ENCODE results near the gene GPR107. TPM values are rescaled to one million over a fixed set of nuclear protein-coding genes. Genes with fewer than 3 reads are reported as not detected.

GPR107 gene
- total RNA-seq, 2 experiments from 2014 or later: 10.4 to 24.3 TPM

- H3K27ac ChIP-seq (ENCODE audit: low read depth, low read length, poor library complexity, severe bottlenecking): no peak overlapping the region
- intact Hi-C loops (cut with micrococcal nuclease; ENCODE audit: unreplicated experiment): no loop called here
- ChIA-PET POLR2A (no interaction called here), CTCF (ENCODE audit: unreplicated experiment) (no interaction called here)
- no peak overlapping the region for H3K4me2 ChIP-seq (ENCODE audit: low read length)
- H3K4me1 ChIP-seq (ENCODE audit: insufficient read depth, low read length, poor library complexity, severe bottlenecking): no peaks in the 10 kb centered on the region
- no peak for DNase-seq (ENCODE audit: low spot score)
- H3K36me3 ChIP-seq (ENCODE audit: insufficient read depth, low read length): no peaks in the 10 kb centered on the region
- no peaks in the 10 kb centered on the region for H3K9me2 ChIP-seq (ENCODE audit: insufficient read depth, low read length)
- no peaks in the 10 kb centered on the region for H3K9me3 ChIP-seq (ENCODE audit: low read length)
- H4K20me1 ChIP-seq (ENCODE audit: insufficient read depth, low read length): no peaks in the 10 kb centered on the region
- no peak for TF ChIP-seq CTCF (conservative IDR thresholded peaks at IDR 0.05; ENCODE audit: low read length)
- H3K79me2 ChIP-seq (ENCODE audit: insufficient read depth, low read depth, low read length): no peaks in the 10 kb centered on the region
- no peak overlapping the region for H3K4me3 ChIP-seq (ENCODE audit: low read depth, low read length, poor library complexity, severe bottlenecking)
- no peak overlapping the region for H2AFZ ChIP-seq (ENCODE audit: low read length)
- BruUV-seq (replicated peaks): no TSS peak
Observed at GRCh38 chr9:130149654-130150286, 96.1 kb downstream of the GPR107 start.

GRCh38 chr9:130150779-130151382 lies 97.2 kb downstream of the GPR107 start:
- TF ChIP-seq CTCF (conservative IDR thresholded peaks at IDR 0.05; ENCODE audit: low read length): no peak
- ChIA-PET POLR2A (interaction anchor here (0.5 kb wide), 1 partner anchor 500 kb away, joined by 3 read pairs; no protein-coding TSS in a partner anchor), CTCF (ENCODE audit: unreplicated experiment) (no interaction called here)
- intact Hi-C loops (cut with micrococcal nuclease; ENCODE audit: unreplicated experiment): no loop called here
- Histone ChIP-seq H4K20me1 (ENCODE audit: insufficient read depth, low read length) (no peaks in the 10 kb centered on the region), H2AFZ (ENCODE audit: low read length) (no peak overlapping the region), H3K4me2 (ENCODE audit: low read length) (no peak overlapping the region), H3K36me3 (ENCODE audit: insufficient read depth, low read length) (no peaks in the 10 kb centered on the region), H3K4me1 (ENCODE audit: insufficient read depth, low read length, poor library complexity, severe bottlenecking) (no peaks in the 10 kb centered on the region), H3K79me2 (ENCODE audit: insufficient read depth, low read depth, low read length) (no peaks in the 10 kb centered on the region), H3K9me2 (ENCODE audit: insufficient read depth, low read length) (no peaks in the 10 kb centered on the region), H3K4me3 (ENCODE audit: low read depth, low read length, poor library complexity, severe bottlenecking) (no peak overlapping the region), H3K9me3 (ENCODE audit: low read length) (no peaks in the 10 kb centered on the region), H3K27ac (ENCODE audit: low read depth, low read length, poor library complexity, severe bottlenecking) (no peak overlapping the region)
- no peak for DNase-seq (ENCODE audit: low spot score)
- no TSS peak for BruUV-seq (replicated peaks)

GRCh38 chr9:130154816-130155215 lies 101.1 kb downstream of the GPR107 start:
- intact Hi-C loops (cut with micrococcal nuclease; ENCODE audit: unreplicated experiment): no loop called here
- CTCF ChIA-PET (ENCODE audit: unreplicated experiment): no interaction called here
- H3K4me1 ChIP-seq (ENCODE audit: insufficient read depth, low read length, poor library complexity, severe bottlenecking): no peaks in the 10 kb centered on the region

More at GRCh38 chr9:130154816-130155215, 101.1 kb downstream of the GPR107 start:
- POLR2A ChIA-PET: interaction anchor here (0.6 to 0.7 kb wide), 2 partner anchors 10 to 14 kb away, joined by 4 to 6 read pairs; no protein-coding TSS in a partner anchor
- no peaks in the 10 kb centered on the region for H3K36me3 ChIP-seq (ENCODE audit: insufficient read depth, low read length)
- H2AFZ ChIP-seq (ENCODE audit: low read length): no peak overlapping the region
- no peaks in the 10 kb centered on the region for H3K79me2 ChIP-seq (ENCODE audit: insufficient read depth, low read depth, low read length)
- DNase-seq (ENCODE audit: low spot score): no peak
- H3K9me3 ChIP-seq (ENCODE audit: low read length): no peaks in the 10 kb centered on the region
- no peak overlapping the region for H3K4me3 ChIP-seq (ENCODE audit: low read depth, low read length, poor library complexity, severe bottlenecking)
- TF ChIP-seq EZH2phosphoT487 (IDR thresholded peaks at IDR 0.05; ENCODE audit: borderline replicate concordance, low read depth, low read length) (no peak), CTCF (conservative IDR thresholded peaks at IDR 0.05; ENCODE audit: low read length) (no peak)
- H3K4me2 ChIP-seq (ENCODE audit: low read length): no peak overlapping the region
- no TSS peak for BruUV-seq (replicated peaks)
- no peaks in the 10 kb centered on the region for H3K9me2 ChIP-seq (ENCODE audit: insufficient read depth, low read length)
- H3K27ac ChIP-seq (ENCODE audit: low read depth, low read length, poor library complexity, severe bottlenecking): no peak overlapping the region
- H4K20me1 ChIP-seq (ENCODE audit: insufficient read depth, low read length): no peaks in the 10 kb centered on the region
